ENCODE data around the gene MLXIP. TPM values are rescaled to one million over a fixed set of nuclear protein-coding genes. Genes with fewer than 3 reads are reported as not detected.

MLXIP gene
- total and polyA plus RNA-seq, 2 donors from 2014 or later = 10.9 to 67.6 TPM

GRCh38 chr12:122029620-122030423, 48.7 kb upstream of the MLXIP start:
- Histone ChIP-seq H3K27me3 (ENCODE audit: control insufficient read depth, insufficient read depth, low read length) (no peaks in the 10 kb centered on the region), H3K9me3 (ENCODE audit: control insufficient read depth in 2 of 3, insufficient read depth in 1 of 3, low read length in 3 of 3) (no peaks in the 10 kb centered on the region), H3K4me3 (ENCODE audit: low read length in 3 of 3) (peak overlapping the region in 2 of 3 donors; percentile 17 to 18), H3K9ac (ENCODE audit: low read length in 3 of 3) (peak overlapping the region in 1 of 3 donors; percentile 44), H3K27ac (ENCODE audit: low read depth in 2 of 2, low read length in 2 of 2) (peak overlapping the region; percentile 85 to 89), H3K4me1 (ENCODE audit: control insufficient read depth in 2 of 3, insufficient read depth in 2 of 3, low read depth in 1 of 3, low read length in 3 of 3) (peaks cover 0 to 38% (median 17%) of the 10 kb centered on the region in 3 donors), H3K36me3 (ENCODE audit: control insufficient read depth in 2 of 3, insufficient read depth in 3 of 3, low read length in 3 of 3) (no peaks in the 10 kb centered on the region)
- TF ChIP-seq CTCF (IDR thresholded peaks at IDR 0.05; ENCODE audit: borderline replicate concordance, extremely low read depth, insufficient read depth) = no peak
- DNase-seq (peak in 1 of 5 donors; percentile 85), FAIRE-seq (no peak)
- intact Hi-C loops (cut with DNase I) = no loop called here

GRCh38 chr12:122030424-122031035, 48.0 kb upstream of the MLXIP start:
- peak overlapping the region in 1 of 3 donors; percentile 5 for H3K4me3 ChIP-seq (ENCODE audit: low read length in 3 of 3)
- peak overlapping the region; percentile 85 to 89 for H3K27ac ChIP-seq (ENCODE audit: low read depth in 2 of 2, low read length in 2 of 2)
- no peak for TF ChIP-seq CTCF (IDR thresholded peaks at IDR 0.05; ENCODE audit: borderline replicate concordance, extremely low read depth, insufficient read depth)
- intact Hi-C loops (cut with DNase I) = no loop called here
- no peak for FAIRE-seq
- H3K27me3 ChIP-seq (ENCODE audit: control insufficient read depth, insufficient read depth, low read length) = no peaks in the 10 kb centered on the region
- H3K4me1 ChIP-seq (ENCODE audit: control insufficient read depth in 2 of 3, insufficient read depth in 2 of 3, low read depth in 1 of 3, low read length in 3 of 3) = peaks cover 0 to 38% (median 21%) of the 10 kb centered on the region in 3 donors
- no peaks in the 10 kb centered on the region for H3K36me3 ChIP-seq (ENCODE audit: control insufficient read depth in 2 of 3, insufficient read depth in 3 of 3, low read length in 3 of 3)
- H3K9ac ChIP-seq (ENCODE audit: low read length in 3 of 3) = peak overlapping the region in 1 of 3 donors; percentile 44
- DNase-seq = no peak
- no peaks in the 10 kb centered on the region for H3K9me3 ChIP-seq (ENCODE audit: control insufficient read depth in 2 of 3, insufficient read depth in 1 of 3, low read length in 3 of 3)

GRCh38 chr12:122031342-122032216, 47.0 kb upstream of the MLXIP start:
- Histone ChIP-seq H3K9ac (ENCODE audit: low read length in 3 of 3) (no peak overlapping the region), H3K27me3 (ENCODE audit: control insufficient read depth, insufficient read depth, low read length) (no peaks in the 10 kb centered on the region), H3K36me3 (ENCODE audit: control insufficient read depth in 2 of 3, insufficient read depth in 3 of 3, low read length in 3 of 3) (no peaks in the 10 kb centered on the region), H3K4me1 (ENCODE audit: control insufficient read depth in 2 of 3, insufficient read depth in 2 of 3, low read depth in 1 of 3, low read length in 3 of 3) (peaks cover 0 to 35% (median 21%) of the 10 kb centered on the region in 3 donors), H3K27ac (ENCODE audit: low read depth in 2 of 2, low read length in 2 of 2) (peak overlapping the region in 1 of 2 donors; percentile 85), H3K4me3 (ENCODE audit: low read length in 3 of 3) (no peak overlapping the region), H3K9me3 (ENCODE audit: control insufficient read depth in 2 of 3, insufficient read depth in 1 of 3, low read length in 3 of 3) (no peaks in the 10 kb centered on the region)
- FAIRE-seq (no peak), DNase-seq (peak in 1 of 5 donors; percentile 49)
- intact Hi-C loops (cut with DNase I) = no loop called here
- TF ChIP-seq CTCF (IDR thresholded peaks at IDR 0.05; ENCODE audit: borderline replicate concordance, extremely low read depth, insufficient read depth) = peak; percentile 59
